ENCODE measurements around the gene GPRIN2.

Gene GPRIN2

DNA sequence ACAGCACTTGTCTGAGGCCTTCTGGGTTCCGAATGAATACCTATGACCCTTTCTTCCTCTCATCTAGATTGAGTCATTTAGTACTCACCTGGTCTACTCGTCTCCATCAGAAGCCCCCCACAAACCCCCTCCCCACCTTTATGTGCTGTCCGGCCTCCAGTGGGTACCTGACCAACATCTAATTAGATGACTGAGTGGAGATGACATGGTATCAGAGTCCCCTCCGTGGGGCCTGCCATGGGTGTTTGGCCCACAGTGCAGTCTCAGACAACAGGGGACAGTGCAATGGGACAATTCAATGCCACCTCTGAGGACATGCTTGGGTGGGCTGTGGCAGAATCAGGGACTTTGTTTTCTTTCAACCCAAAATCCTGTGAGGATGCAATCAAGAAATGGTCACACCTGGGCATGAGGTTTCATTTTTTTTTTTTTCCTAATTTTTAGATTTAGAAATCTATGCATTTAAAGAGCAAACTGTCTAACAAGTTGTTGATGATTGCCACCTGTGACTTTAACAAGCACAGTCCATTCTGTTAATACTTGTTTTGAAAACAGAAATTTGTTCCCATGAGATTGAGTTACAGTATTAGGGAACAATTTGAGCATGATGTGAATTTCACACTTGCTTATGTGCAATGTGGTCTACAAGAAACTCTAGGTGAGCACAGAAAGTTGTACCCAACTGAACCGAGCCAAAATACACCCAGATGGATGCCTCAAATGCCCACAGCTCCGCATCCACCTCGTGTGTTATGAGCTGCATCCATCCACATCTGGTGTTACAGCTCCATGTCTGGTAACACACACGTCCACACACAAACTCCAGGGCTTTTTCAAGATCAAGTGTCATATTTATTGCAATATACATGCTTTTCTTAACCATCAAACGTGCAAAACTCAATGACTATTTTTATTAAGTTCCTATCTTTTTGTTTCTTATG, 27.5 kb downstream of the GPRIN2 start:
- Histone ChIP-seq H3K27ac (ENCODE audit: low read depth, low read length) (no peak overlapping the region), H3K27me3 (ENCODE audit: control insufficient read depth, insufficient read depth, low read length) (no peaks in the 10 kb centered on the region), H3K4me3 (ENCODE audit: low read depth, low read length) (no peak overlapping the region), H3K36me3 (ENCODE audit: control insufficient read depth, insufficient read depth, low read length) (no peaks in the 10 kb centered on the region), H3K4me1 (ENCODE audit: control insufficient read depth, insufficient read depth, low read length) (peaks cover 7% of the 10 kb centered on the region; the same call in 1 of the 2 replicates), H3K9ac (ENCODE audit: low read length) (no peak overlapping the region), H3K9me3 (ENCODE audit: control insufficient read depth, insufficient read depth, low read depth, low read length) (no peaks in the 10 kb centered on the region)

- Histone ChIP-seq H3K9ac (ENCODE audit: low read length) (no peak overlapping the region), H3K4me1 (ENCODE audit: control insufficient read depth, insufficient read depth, low read length) (peaks cover 14% of the 10 kb centered on the region; the same call in 1 of the 2 replicates), H3K36me3 (ENCODE audit: control insufficient read depth, insufficient read depth, low read length) (no peaks in the 10 kb centered on the region), H3K27me3 (ENCODE audit: control insufficient read depth, insufficient read depth, low read length) (no peaks in the 10 kb centered on the region), H3K27ac (ENCODE audit: low read depth, low read length) (no peak overlapping the region), H3K9me3 (ENCODE audit: control insufficient read depth, insufficient read depth, low read depth, low read length) (no peaks in the 10 kb centered on the region), H3K4me3 (ENCODE audit: low read depth, low read length) (no peak overlapping the region)
Measured at GRCh38 chr10:46528171-46528671, 28.2 kb downstream of the GPRIN2 start.

DNA sequence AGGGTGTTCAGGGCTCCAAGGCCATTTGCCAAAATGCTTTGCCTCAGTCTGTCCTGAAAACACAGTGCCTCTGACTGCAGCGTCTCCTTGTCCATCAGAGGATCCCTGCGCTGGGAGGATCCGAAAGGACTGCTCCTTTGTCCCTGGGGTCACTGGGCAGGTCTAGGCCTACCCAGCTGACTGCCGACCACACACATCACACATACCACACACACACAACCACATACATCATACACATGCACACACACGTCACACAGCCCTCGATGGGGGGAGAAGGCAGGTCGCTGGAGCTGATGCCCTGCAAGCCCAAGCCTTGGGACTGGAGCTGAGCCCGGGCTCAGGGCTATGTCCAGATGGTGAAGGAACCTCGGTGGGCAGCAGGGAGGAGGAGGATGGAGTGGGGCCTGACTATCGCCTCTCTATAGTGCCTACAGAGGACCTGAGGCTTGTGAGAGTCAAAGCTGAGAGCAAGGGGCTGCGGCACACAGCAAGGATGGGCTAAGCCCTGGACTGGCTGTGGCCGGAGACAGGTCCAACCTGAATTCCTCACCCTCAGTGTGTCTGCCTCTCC, 29.1 kb downstream of the GPRIN2 start:
- no peak overlapping the region for H3K27ac ChIP-seq (ENCODE audit: low read depth, low read length)
- H3K9ac ChIP-seq (ENCODE audit: low read length), result no peak overlapping the region

GRCh38 chr10:46526682-46527038, 29.8 kb downstream of the GPRIN2 start:
- Histone ChIP-seq H3K27ac (ENCODE audit: low read depth, low read length) (no peak overlapping the region), H3K4me1 (ENCODE audit: control insufficient read depth, insufficient read depth, low read length) (peaks cover 19% of the 10 kb centered on the region; the same call in 1 of the 2 replicates), H3K27me3 (ENCODE audit: control insufficient read depth, insufficient read depth, low read length) (no peaks in the 10 kb centered on the region), H3K9ac (ENCODE audit: low read length) (no peak overlapping the region), H3K36me3 (ENCODE audit: control insufficient read depth, insufficient read depth, low read length) (no peaks in the 10 kb centered on the region), H3K4me3 (ENCODE audit: low read depth, low read length) (no peak overlapping the region), H3K9me3 (ENCODE audit: control insufficient read depth, insufficient read depth, low read depth, low read length) (no peaks in the 10 kb centered on the region)

More for the DNA sequence above, 29.1 kb downstream of the GPRIN2 start:
- H3K4me3 ChIP-seq (ENCODE audit: low read depth, low read length), result no peak overlapping the region
- H3K9me3 ChIP-seq (ENCODE audit: control insufficient read depth, insufficient read depth, low read depth, low read length), result no peaks in the 10 kb centered on the region
- H3K27me3 ChIP-seq (ENCODE audit: control insufficient read depth, insufficient read depth, low read length), result no peaks in the 10 kb centered on the region
- peaks cover 19% of the 10 kb centered on the region; the same call in 1 of the 2 replicates for H3K4me1 ChIP-seq (ENCODE audit: control insufficient read depth, insufficient read depth, low read length)
- H3K36me3 ChIP-seq (ENCODE audit: control insufficient read depth, insufficient read depth, low read length), result no peaks in the 10 kb centered on the region

DNA sequence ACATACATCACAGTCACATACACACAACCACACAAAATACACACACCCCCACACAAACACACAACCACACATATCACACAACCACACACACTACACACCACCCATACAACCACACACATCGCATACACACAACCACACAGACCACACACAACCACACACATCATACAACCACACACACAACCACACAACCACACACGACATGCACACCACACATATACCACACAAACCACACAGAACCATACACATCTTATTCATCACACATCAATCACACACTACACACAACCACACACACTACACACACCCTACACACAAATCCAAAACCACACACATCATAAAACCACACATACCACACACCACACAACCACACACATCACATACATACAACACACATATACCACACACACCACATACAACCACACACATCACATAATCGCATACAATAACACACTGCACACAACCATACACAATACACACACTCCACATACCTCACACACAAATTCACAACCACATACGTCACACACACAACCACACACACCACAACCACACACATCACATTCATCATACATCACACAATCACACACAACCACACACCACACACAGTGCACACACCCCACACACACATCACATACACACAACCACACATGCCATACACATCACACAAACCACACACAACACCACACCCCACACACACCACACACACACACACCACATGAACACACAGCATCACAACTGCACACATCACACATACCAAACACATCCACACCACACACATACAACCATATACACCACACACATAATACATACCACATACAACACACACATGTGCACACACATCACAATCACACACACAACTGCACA, 30.4 kb downstream of the GPRIN2 start:
- H3K27me3 ChIP-seq (ENCODE audit: control insufficient read depth, insufficient read depth, low read length), result no peaks in the 10 kb centered on the region
- H3K9ac ChIP-seq (ENCODE audit: low read length), result no peak overlapping the region
- H3K4me1 ChIP-seq (ENCODE audit: control insufficient read depth, insufficient read depth, low read length), result peaks cover 19% of the 10 kb centered on the region; the same call in 1 of the 2 replicates
- H3K27ac ChIP-seq (ENCODE audit: low read depth, low read length), result no peak overlapping the region
- no peaks in the 10 kb centered on the region for H3K36me3 ChIP-seq (ENCODE audit: control insufficient read depth, insufficient read depth, low read length)
- H3K4me3 ChIP-seq (ENCODE audit: low read depth, low read length), result no peak overlapping the region
- H3K9me3 ChIP-seq (ENCODE audit: control insufficient read depth, insufficient read depth, low read depth, low read length), result no peaks in the 10 kb centered on the region

DNA sequence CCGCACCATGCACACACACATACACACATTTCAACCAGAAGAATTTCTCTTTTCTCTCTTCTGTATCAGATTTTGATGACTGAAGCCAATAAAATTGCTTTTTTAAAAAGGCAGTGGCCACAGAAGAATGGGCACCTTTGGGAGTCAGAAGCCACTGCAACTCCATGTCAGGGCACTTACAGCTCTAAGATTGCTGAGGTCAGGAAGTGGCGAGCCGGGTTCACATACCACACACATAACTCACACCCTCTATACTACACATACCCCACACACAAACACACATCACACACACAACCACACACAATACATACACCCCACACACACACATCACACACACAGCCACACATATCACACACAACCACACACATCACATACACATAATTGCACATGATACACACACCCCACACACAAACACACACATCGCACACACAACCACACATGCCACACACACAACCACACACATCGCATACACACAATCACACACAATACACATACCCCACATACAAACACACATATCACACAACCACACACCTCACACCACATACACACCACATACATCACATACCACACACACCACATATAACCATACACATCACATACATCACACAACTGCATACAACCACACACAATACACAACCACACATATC, 31.2 kb downstream of the GPRIN2 start:
- peaks cover 19% of the 10 kb centered on the region; the same call in 1 of the 2 replicates for H3K4me1 ChIP-seq (ENCODE audit: control insufficient read depth, insufficient read depth, low read length)
- no peak overlapping the region for H3K4me3 ChIP-seq (ENCODE audit: low read depth, low read length)
- H3K9ac ChIP-seq (ENCODE audit: low read length), result no peak overlapping the region
- no peak overlapping the region for H3K27ac ChIP-seq (ENCODE audit: low read depth, low read length)
- no peaks in the 10 kb centered on the region for H3K36me3 ChIP-seq (ENCODE audit: control insufficient read depth, insufficient read depth, low read length)
- no peaks in the 10 kb centered on the region for H3K9me3 ChIP-seq (ENCODE audit: control insufficient read depth, insufficient read depth, low read depth, low read length)
- no peaks in the 10 kb centered on the region for H3K27me3 ChIP-seq (ENCODE audit: control insufficient read depth, insufficient read depth, low read length)

- H3K27me3 ChIP-seq (ENCODE audit: control insufficient read depth, insufficient read depth, low read length), result no peaks in the 10 kb centered on the region
- H3K4me3 ChIP-seq (ENCODE audit: low read depth, low read length), result no peak overlapping the region
- peaks cover 19% of the 10 kb centered on the region; the same call in 1 of the 2 replicates for H3K4me1 ChIP-seq (ENCODE audit: control insufficient read depth, insufficient read depth, low read length)
- no peak overlapping the region for H3K27ac ChIP-seq (ENCODE audit: low read depth, low read length)
- no peaks in the 10 kb centered on the region for H3K36me3 ChIP-seq (ENCODE audit: control insufficient read depth, insufficient read depth, low read length)
- H3K9ac ChIP-seq (ENCODE audit: low read length), result no peak overlapping the region
- H3K9me3 ChIP-seq (ENCODE audit: control insufficient read depth, insufficient read depth, low read depth, low read length), result no peaks in the 10 kb centered on the region
Measured at GRCh38 chr10:46524472-46525176, 31.8 kb downstream of the GPRIN2 start.

DNA sequence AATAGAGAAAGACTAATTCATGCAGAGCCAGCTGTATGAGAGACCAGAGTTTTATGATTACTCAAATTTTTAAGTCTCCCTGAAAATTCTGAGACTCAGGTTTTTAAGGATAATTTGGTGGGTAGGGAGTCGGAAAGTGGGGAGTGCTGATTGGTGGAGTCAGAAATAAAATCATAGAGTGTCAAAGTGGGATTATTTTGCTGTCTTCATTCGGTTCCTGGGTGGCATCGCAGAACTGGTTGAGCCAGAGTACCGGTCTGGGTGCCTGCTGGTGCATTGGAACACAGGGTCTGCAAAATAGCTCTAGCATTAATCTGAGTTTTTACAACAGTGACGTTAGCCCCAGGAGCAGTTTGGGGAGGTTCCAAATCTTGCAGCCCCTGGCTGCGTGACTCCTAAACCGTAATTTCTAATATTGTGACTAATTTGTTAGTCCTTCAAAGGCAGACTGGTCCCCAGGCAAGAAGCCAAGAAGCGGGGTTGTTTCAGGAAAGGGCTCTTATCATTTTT, 32.4 kb downstream of the GPRIN2 start:
- Histone ChIP-seq H3K27me3 (ENCODE audit: control insufficient read depth, insufficient read depth, low read length) (no peaks in the 10 kb centered on the region), H3K9me3 (ENCODE audit: control insufficient read depth, insufficient read depth, low read depth, low read length) (no peaks in the 10 kb centered on the region), H3K9ac (ENCODE audit: low read length) (no peak overlapping the region), H3K27ac (ENCODE audit: low read depth, low read length) (no peak overlapping the region), H3K4me1 (ENCODE audit: control insufficient read depth, insufficient read depth, low read length) (peaks cover 19% of the 10 kb centered on the region; the same call in 1 of the 2 replicates), H3K36me3 (ENCODE audit: control insufficient read depth, insufficient read depth, low read length) (no peaks in the 10 kb centered on the region), H3K4me3 (ENCODE audit: low read depth, low read length) (no peak overlapping the region)

- H3K4me1 ChIP-seq (ENCODE audit: control insufficient read depth, insufficient read depth, low read length), result peaks cover 19% of the 10 kb centered on the region; the same call in 1 of the 2 replicates
Measured at GRCh38 chr10:46523119-46523961, 33.1 kb downstream of the GPRIN2 start.

More at GRCh38 chr10:46523119-46523961, 33.1 kb downstream of the GPRIN2 start:
- Histone ChIP-seq H3K9me3 (ENCODE audit: control insufficient read depth, insufficient read depth, low read depth, low read length) (no peaks in the 10 kb centered on the region), H3K4me3 (ENCODE audit: low read depth, low read length) (no peak overlapping the region), H3K27ac (ENCODE audit: low read depth, low read length) (no peak overlapping the region), H3K36me3 (ENCODE audit: control insufficient read depth, insufficient read depth, low read length) (no peaks in the 10 kb centered on the region), H3K27me3 (ENCODE audit: control insufficient read depth, insufficient read depth, low read length) (no peaks in the 10 kb centered on the region), H3K9ac (ENCODE audit: low read length) (no peak overlapping the region)

Measured in HUES6 (cell line).